H9 (cell line): ENCODE data around the gene ZNF512. TPM values are rescaled to one million over a fixed set of nuclear protein-coding genes. Genes with fewer than 3 reads are reported as not detected.

ENCODE experiments used
- DNase-seq: peaks from one replicate; pipeline ENCODE4 v3.0.0-alpha.2; 2017
- H2AFZ ChIP-seq: one replicate; pipeline ENCODE4 v1.6.1; 2013; ENCODE audit warnings: mild to moderate bottlenecking, low read length, control low read depth, moderate library complexity
- H2AK5ac ChIP-seq: 2 replicates; pipeline ENCODE4 v1.6.1; 2013; ENCODE audit warnings: low read length, control low read depth, mixed read lengths; ENCODE audit not compliant: insufficient read length
- H2BK120ac ChIP-seq: one replicate; pipeline ENCODE4 v1.6.1; 2013; ENCODE audit warnings: low read depth, mild to moderate bottlenecking, low read length, control low read depth, inconsistent platforms; ENCODE audit not compliant: poor library complexity, severe bottlenecking
- H2BK12ac ChIP-seq: 2 replicates; pipeline ENCODE4 v1.6.1; 2013; ENCODE audit warnings: low read length, control low read depth, mixed read lengths, low read depth; ENCODE audit not compliant: insufficient read length
- H2BK15ac ChIP-seq: 2 replicates; pipeline ENCODE4 v1.6.1; 2013; ENCODE audit warnings: low read depth, low read length, control low read depth
- H2BK20ac ChIP-seq: one replicate; pipeline ENCODE4 v1.6.1; 2013; ENCODE audit warnings: low read depth, mild to moderate bottlenecking, low read length, control low read depth, inconsistent platforms; ENCODE audit not compliant: poor library complexity, severe bottlenecking
- H2BK5ac ChIP-seq: 2 replicates; pipeline ENCODE4 v1.6.1; 2013; ENCODE audit warnings: low read length, control low read depth, mixed read lengths; ENCODE audit not compliant: insufficient read length
- H3K14ac ChIP-seq: 2 replicates; pipeline ENCODE4 v1.6.1; 2013; ENCODE audit warnings: low read length, control low read depth; ENCODE audit not compliant: insufficient read depth
- H3K18ac ChIP-seq: 2 replicates; pipeline ENCODE4 v1.6.1; 2013; ENCODE audit warnings: low read depth, mild to moderate bottlenecking, mixed read lengths, low read length, control low read depth; ENCODE audit not compliant: insufficient read length
- H3K23ac ChIP-seq: 2 replicates; pipeline ENCODE4 v1.6.1; 2013; ENCODE audit warnings: low read length, control low read depth, mixed read lengths, low read depth; ENCODE audit not compliant: insufficient read length
- H3K23me2 ChIP-seq: 2 replicates; pipeline ENCODE4 v1.6.1; 2013; ENCODE audit warnings: low read depth, mild to moderate bottlenecking, mixed read lengths, low read length, control low read depth; ENCODE audit not compliant: insufficient read length, poor library complexity, severe bottlenecking
- H3K27ac ChIP-seq: 2 replicates; pipeline ENCODE4 v1.5.1; 2013; ENCODE audit warnings: low read length, control low read depth, mixed read lengths, low read depth; ENCODE audit not compliant: insufficient read length
- H3K27me3 ChIP-seq: 2 replicates; pipeline ENCODE4 v1.6.1; 2013; ENCODE audit warnings: low read length, control low read depth, inconsistent platforms; ENCODE audit not compliant: insufficient read depth
- H3K4ac ChIP-seq: 2 replicates; pipeline ENCODE4 v1.6.1; 2013; ENCODE audit warnings: low read depth, mild to moderate bottlenecking, control low read depth, inconsistent platforms, low read length, moderate library complexity
- H3K4me1 ChIP-seq: 2 replicates; pipeline ENCODE4 v1.6.1; 2013; ENCODE audit warnings: low read length, control low read depth, inconsistent platforms; ENCODE audit not compliant: insufficient read depth
- H3K4me2 ChIP-seq: 2 replicates; pipeline ENCODE4 v1.6.1; 2013; ENCODE audit warnings: low read length, control low read depth, mixed read lengths; ENCODE audit not compliant: insufficient read length, insufficient read depth
- H3K56ac ChIP-seq: 2 replicates; pipeline ENCODE4 v1.6.1; 2013; ENCODE audit warnings: low read depth, mild to moderate bottlenecking, mixed read lengths, low read length, control low read depth; ENCODE audit not compliant: insufficient read length
- H3K79me1 ChIP-seq: 2 replicates; pipeline ENCODE4 v1.6.1; 2013; ENCODE audit warnings: low read depth, mild to moderate bottlenecking, moderate library complexity, low read length, control low read depth, inconsistent platforms; ENCODE audit not compliant: insufficient read depth, poor library complexity, severe bottlenecking
- H3K79me2 ChIP-seq: 2 replicates; pipeline ENCODE4 v1.6.1; 2013; ENCODE audit warnings: low read length, control low read depth, inconsistent platforms; ENCODE audit not compliant: insufficient read depth
- H3K9ac ChIP-seq: 2 replicates; pipeline ENCODE4 v1.6.1; 2013; ENCODE audit warnings: low read length, control low read depth, mixed read lengths; ENCODE audit not compliant: insufficient read length; ENCODE audit errors: extremely low read depth
- H3K9me3 ChIP-seq: one replicate; pipeline ENCODE4 v1.6.1; 2013; ENCODE audit warnings: low read depth, low read length, inconsistent platforms; ENCODE audit not compliant: control insufficient read depth
- H3T11ph ChIP-seq: one replicate; pipeline ENCODE4 v1.6.1; 2013; ENCODE audit warnings: mild to moderate bottlenecking, low read length, control low read depth, inconsistent platforms
- H4K20me1 ChIP-seq: one replicate; pipeline ENCODE4 v1.6.1; 2013; ENCODE audit not compliant: control insufficient read depth, insufficient read length, insufficient read depth
- H4K5ac ChIP-seq: 2 replicates; pipeline ENCODE4 v1.6.1; 2013; ENCODE audit warnings: low read depth, mild to moderate bottlenecking, mixed read lengths, low read length, control low read depth; ENCODE audit not compliant: insufficient read length
- H4K8ac ChIP-seq: replicated peaks from 2 replicates; pipeline ENCODE4 v1.6.1; 2013; ENCODE audit warnings: low read length, control low read depth, mixed read lengths, low read depth; ENCODE audit not compliant: insufficient read length
- H4K91ac ChIP-seq: 2 replicates; pipeline ENCODE4 v1.6.1; 2013; ENCODE audit warnings: low read depth, mild to moderate bottlenecking, moderate library complexity, mixed read lengths, low read length, control low read depth; ENCODE audit not compliant: insufficient read length
- H3K27ac Mint-ChIP-seq, 3 experiments: 2 replicates in 2 of 3; 3 replicates in 1 of 3; pipeline ENCODE4 v1.8.0; 2020 to 2021; ENCODE audit warnings: mixed read lengths in 3 of 3, mild to moderate bottlenecking in 1 of 3, moderate library complexity in 1 of 3
- H3K27me3 Mint-ChIP-seq: 2 replicates; pipeline ENCODE4 v1.8.0; 2021; ENCODE audit warnings: low read depth, mild to moderate bottlenecking, moderate library complexity, mixed read lengths
- H3K36me3 Mint-ChIP-seq, 3 experiments: 2 replicates in 2 of 3; 3 replicates in 1 of 3; pipeline ENCODE4 v1.8.0; 2020 to 2021; ENCODE audit warnings: low read depth in 3 of 3, mixed read lengths in 3 of 3; ENCODE audit not compliant: insufficient read depth in 1 of 3
- H3K4me1 Mint-ChIP-seq, 2 experiments: 2 replicates each; pipeline ENCODE4 v1.8.0; 2020; ENCODE audit warnings: mixed read lengths in 2 of 2
- H3K4me3 Mint-ChIP-seq, 2 experiments: 2 replicates in 1 of 2; 3 replicates in 1 of 2; pipeline ENCODE4 v1.8.0; 2020 to 2021; ENCODE audit warnings: mild to moderate bottlenecking in 2 of 2, mixed read lengths in 2 of 2, moderate library complexity in 1 of 2
- H3K9me3 Mint-ChIP-seq, 2 experiments: 2 replicates in 1 of 2; 3 replicates in 1 of 2; pipeline ENCODE4 v1.8.0; 2020; ENCODE audit warnings: mild to moderate bottlenecking in 2 of 2, mixed read lengths in 2 of 2, moderate library complexity in 1 of 2
- WGBS: extraction: QIAGEN DNeasy Blood & Tissue Kit; methylation state at CpG from one replicate; pipeline ENCODE4 v1.1.7; 2013; ENCODE audit warnings: missing lambda C conversion rate, low lambda C conversion rate, mixed read lengths; ENCODE audit not compliant: insufficient read length; ENCODE audit errors: extremely low coverage; 5-methylcytosine and 5-hydroxymethylcytosine counted together
- total RNA-seq: library from RNA; stranded (reverse); gene quantifications from 2 replicates; pipeline ENCODE4 v1.2.1, GENCODE V29; 2021
- TF ChIP-seq, protein P1 (sequence below): fragments of 200-600 bp; sonication (generic); conservative IDR thresholded peaks from 3 replicates; pipeline ENCODE4 v1.8.0; 2021; ENCODE audit warnings: antibody characterized with exemption, mild to moderate bottlenecking

The ZNF512 gene
- total RNA-seq, 1 experiment from 2014 or later, result 38.2 TPM

GRCh38 chr2:27582129-27582694 is 630 bp upstream of the ZNF512 start:
- WGBS, result no CpG with 5 or more reads among the region's 16 CpGs
- peaks cover 1% of the 10 kb centered on the region; the same call in 1 of the 2 replicates for H3K27me3 ChIP-seq
- H3K14ac ChIP-seq, result peak overlapping the region; percentile 68
- H3K36me3 Mint-ChIP-seq, result peaks cover 3 to 4% (median 3%) of the 10 kb centered on the region in 3 experiments; a peak in 4 of 7 replicates
- TF ChIP-seq, protein P1, sequence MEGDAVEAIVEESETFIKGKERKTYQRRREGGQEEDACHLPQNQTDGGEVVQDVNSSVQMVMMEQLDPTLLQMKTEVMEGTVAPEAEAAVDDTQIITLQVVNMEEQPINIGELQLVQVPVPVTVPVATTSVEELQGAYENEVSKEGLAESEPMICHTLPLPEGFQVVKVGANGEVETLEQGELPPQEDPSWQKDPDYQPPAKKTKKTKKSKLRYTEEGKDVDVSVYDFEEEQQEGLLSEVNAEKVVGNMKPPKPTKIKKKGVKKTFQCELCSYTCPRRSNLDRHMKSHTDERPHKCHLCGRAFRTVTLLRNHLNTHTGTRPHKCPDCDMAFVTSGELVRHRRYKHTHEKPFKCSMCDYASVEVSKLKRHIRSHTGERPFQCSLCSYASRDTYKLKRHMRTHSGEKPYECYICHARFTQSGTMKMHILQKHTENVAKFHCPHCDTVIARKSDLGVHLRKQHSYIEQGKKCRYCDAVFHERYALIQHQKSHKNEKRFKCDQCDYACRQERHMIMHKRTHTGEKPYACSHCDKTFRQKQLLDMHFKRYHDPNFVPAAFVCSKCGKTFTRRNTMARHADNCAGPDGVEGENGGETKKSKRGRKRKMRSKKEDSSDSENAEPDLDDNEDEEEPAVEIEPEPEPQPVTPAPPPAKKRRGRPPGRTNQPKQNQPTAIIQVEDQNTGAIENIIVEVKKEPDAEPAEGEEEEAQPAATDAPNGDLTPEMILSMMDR, result no peak
- no peaks in the 10 kb centered on the region for H4K20me1 ChIP-seq
- no peak overlapping the region for H2AK5ac ChIP-seq
- peak overlapping the region; percentile 92 for H2AFZ ChIP-seq
- H3K18ac ChIP-seq, result peak overlapping the region; percentile 65
- H4K91ac ChIP-seq, result no peak overlapping the region
- peaks cover 5% of the 10 kb centered on the region for H3K23me2 ChIP-seq
- DNase-seq, result no peak
- no peak overlapping the region for H3K4ac ChIP-seq
- H3K27me3 Mint-ChIP-seq, result peaks cover 54% of the 10 kb centered on the region
- no peak overlapping the region for H3K9ac ChIP-seq
- H3K79me2 ChIP-seq, result peaks cover 26% of the 10 kb centered on the region
- H3K27ac ChIP-seq, result no peak overlapping the region
- no peak overlapping the region for H2BK12ac ChIP-seq
- peaks cover 16 to 19% of the 10 kb centered on the region in 2 experiments for H3K4me1 Mint-ChIP-seq
- peak overlapping the region in 1 of 3 experiments; percentile 40; a peak in 1 of 7 replicates for H3K27ac Mint-ChIP-seq
- no peak overlapping the region for H3K4me2 ChIP-seq
- H3K4me3 Mint-ChIP-seq, result peak overlapping the region; percentile 98 to 99
- H3K79me1 ChIP-seq, result no peaks in the 10 kb centered on the region
- no peak overlapping the region for H2BK5ac ChIP-seq
- peaks cover 14 to 19% of the 10 kb centered on the region in 2 experiments; a peak in 4 of 5 replicates for H3K9me3 Mint-ChIP-seq
- no peak overlapping the region for H3K56ac ChIP-seq
- no peaks in the 10 kb centered on the region for H3K9me3 ChIP-seq
- H2BK15ac ChIP-seq, result no peak overlapping the region
- no peak overlapping the region for H3K23ac ChIP-seq
- H3T11ph ChIP-seq, result no peak overlapping the region
- H4K5ac ChIP-seq, result no peak overlapping the region
- H3K4me1 ChIP-seq, result 0 out of 2 replicates have a peak, but pooled peaks cover 2% of the 10 kb centered on the region
- H4K8ac ChIP-seq, result no peak overlapping the region
- no peak overlapping the region for H2BK120ac ChIP-seq
- no peak overlapping the region for H2BK20ac ChIP-seq
